Mesodermal cell (in vitro differentiated cells): ENCODE data around the gene DDX39B.

ENCODE experiments used
- H3K27ac ChIP-seq: 2 replicates; pipeline ENCODE4 v1.7.0; 2013; ENCODE audit warnings: mild to moderate bottlenecking, low read depth, low read length, moderate library complexity; ENCODE audit not compliant: severe bottlenecking
- H3K36me3 ChIP-seq: 2 replicates; pipeline ENCODE4 v1.7.1; 2013; ENCODE audit warnings: mild to moderate bottlenecking, low read length, moderate library complexity; ENCODE audit not compliant: control insufficient read depth, insufficient read depth
- H3K4me1 ChIP-seq: one replicate; pipeline ENCODE4 v1.7.1; 2013; ENCODE audit warnings: mild to moderate bottlenecking, low read length; ENCODE audit not compliant: insufficient read depth, control insufficient read depth, poor library complexity, severe bottlenecking
- H3K4me3 ChIP-seq: 2 replicates; pipeline ENCODE4 v1.7.0; 2013; ENCODE audit warnings: low read length, control low read depth, mild to moderate bottlenecking; ENCODE audit not compliant: insufficient read depth, poor library complexity, severe bottlenecking; ENCODE audit errors: extremely low read depth
- H3K9me3 ChIP-seq: 2 replicates; pipeline ENCODE4 v1.7.1; 2013; ENCODE audit warnings: mild to moderate bottlenecking, low read length, moderate library complexity; ENCODE audit not compliant: control insufficient read depth
- WGBS, 2 experiments: methylation state at CpG; one replicate each; pipeline ENCODE4 v1.1.5; 2013; ENCODE audit warnings: missing lambda C conversion rate in 2 of 2; ENCODE audit not compliant: insufficient coverage in 2 of 2; 5-methylcytosine and 5-hydroxymethylcytosine counted together

DDX39B gene

GRCh38 chr6:31574106-31575061 lies 32.6 kb upstream of the DDX39B start:
- Histone ChIP-seq H3K4me3 (no peak overlapping the region), H3K36me3 (no peaks in the 10 kb centered on the region), H3K9me3 (no peaks in the 10 kb centered on the region), H3K4me1 (peaks cover 11% of the 10 kb centered on the region), H3K27ac (no peak overlapping the region)
- WGBS, 2 experiments = 91 to 92% methylated on average over 11 to 12 of the region's 14 CpGs

- 86 to 88% methylated on average over 9 of the region's 9 CpGs for WGBS, 2 experiments
- Histone ChIP-seq H3K27ac (no peak overlapping the region), H3K4me1 (peaks cover 10% of the 10 kb centered on the region), H3K36me3 (no peaks in the 10 kb centered on the region), H3K9me3 (no peaks in the 10 kb centered on the region), H3K4me3 (no peak overlapping the region)
These were observed 31.7 kb upstream of the DDX39B start for GRCh38 chr6:31573239-31574105.

GRCh38 chr6:31572041-31572911 lies 30.5 kb upstream of the DDX39B start, which contains the start of gene LTA:
Gene LTA, plus strand, starts transcription at chr6:31572289. Its CDS starts 454 bp downstream, at chr6:31572743.
- no peaks in the 10 kb centered on the region for H3K36me3 ChIP-seq
- no peak within 1 kb of the TSS for H3K27ac ChIP-seq
- H3K4me3 ChIP-seq = no peak within 1 kb of the TSS
- 90 to 95% methylated on average over 19 to 26 of the region's 27 CpGs for WGBS, 2 experiments
- H3K9me3 ChIP-seq = no peaks in the 10 kb centered on the region
- H3K4me1 ChIP-seq = peaks cover 12% of the 10 kb centered on the region

GRCh38 chr6:31569861-31570536 lies 28.2 kb upstream of the DDX39B start:
- Histone ChIP-seq H3K27ac (no peak overlapping the region), H3K36me3 (no peaks in the 10 kb centered on the region), H3K4me1 (peaks cover 8% of the 10 kb centered on the region), H3K9me3 (no peaks in the 10 kb centered on the region), H3K4me3 (no peak overlapping the region)
- WGBS, 2 experiments = no CpG with 5 or more reads among the region's 1 CpG

GRCh38 chr6:31568537-31568961 lies 26.7 kb upstream of the DDX39B start:
- H3K4me1 ChIP-seq = peaks cover 13% of the 10 kb centered on the region
- 89 to 94% methylated on average over 3 of the region's 3 CpGs for WGBS, 2 experiments
- H3K4me3 ChIP-seq = no peak overlapping the region
- no peaks in the 10 kb centered on the region for H3K36me3 ChIP-seq
- H3K27ac ChIP-seq = no peak overlapping the region
- no peaks in the 10 kb centered on the region for H3K9me3 ChIP-seq

- no peaks in the 10 kb centered on the region for H3K36me3 ChIP-seq
- 66 to 70% methylated on average over 5 to 6 of the region's 9 CpGs for WGBS, 2 experiments
- H3K4me1 ChIP-seq = peaks cover 18% of the 10 kb centered on the region
- H3K27ac ChIP-seq = no peak overlapping the region
- no peak overlapping the region for H3K4me3 ChIP-seq
- H3K9me3 ChIP-seq = no peaks in the 10 kb centered on the region
These were observed 25.9 kb upstream of the DDX39B start for GRCh38 chr6:31567531-31568370.

- no peaks in the 10 kb centered on the region for H3K9me3 ChIP-seq
- no peak overlapping the region for H3K4me3 ChIP-seq
- peaks cover 27% of the 10 kb centered on the region for H3K36me3 ChIP-seq
- peaks cover 42% of the 10 kb centered on the region for H3K4me1 ChIP-seq
- peak overlapping the region; percentile 97 for H3K27ac ChIP-seq
These were observed 18.9 kb upstream of the DDX39B start for GRCh38 chr6:31560697-31561058.

- Histone ChIP-seq H3K4me3 (peak overlapping the region; percentile 9), H3K27ac (peak overlapping the region; percentile 97), H3K36me3 (peaks cover 27% of the 10 kb centered on the region)
These were observed 18.3 kb upstream of the DDX39B start for GRCh38 chr6:31559958-31560696.

GRCh38 chr6:31559606-31559957 lies 17.8 kb upstream of the DDX39B start:
- Histone ChIP-seq H3K36me3 (peaks cover 29% of the 10 kb centered on the region), H3K9me3 (no peaks in the 10 kb centered on the region), H3K4me3 (no peak overlapping the region), H3K27ac (peak overlapping the region; percentile 97), H3K4me1 (peaks cover 42% of the 10 kb centered on the region)
- WGBS, 2 experiments = 71 to 72% methylated on average over 3 to 4 of the region's 4 CpGs

More at GRCh38 chr6:31559958-31560696, 18.3 kb upstream of the DDX39B start:
- Histone ChIP-seq H3K4me1 (peaks cover 42% of the 10 kb centered on the region), H3K9me3 (no peaks in the 10 kb centered on the region)
- 73 to 79% methylated on average over 6 to 7 of the region's 7 CpGs for WGBS, 2 experiments
